NB4 (cell line): ENCODE data around the gene PRRT1.

ENCODE experiments used
- DNase-seq: peaks from one replicate; pipeline ENCODE4 v3.0.0; 2010; ENCODE audit warnings: low read depth
- H3K4me3 ChIP-seq: one replicate; pipeline ENCODE4 v1.5.1; 2011; ENCODE audit warnings: mild to moderate bottlenecking, low read depth, low read length, moderate library complexity
- MYC ChIP-seq: IDR thresholded peaks from 2 replicates; pipeline ENCODE4 v1.6.1; 2011; ENCODE audit warnings: low read depth, low read length
- POLR2A ChIP-seq: IDR thresholded peaks from 2 replicates; pipeline ENCODE4 v1.6.1; 2011; ENCODE audit warnings: mild to moderate bottlenecking; ENCODE audit not compliant: insufficient read length; ENCODE audit errors: extremely low read depth
- TF ChIP-seq, protein P1 (sequence below): IDR thresholded peaks from 2 replicates; pipeline ENCODE4 v1.6.1; 2011; ENCODE audit warnings: low read depth, low read length
- TF ChIP-seq, protein P2 (sequence below): IDR thresholded peaks from one replicate; pipeline ENCODE4 v1.5.1; 2012; ENCODE audit warnings: low read depth, low read length

PRRT1 gene

DNA sequence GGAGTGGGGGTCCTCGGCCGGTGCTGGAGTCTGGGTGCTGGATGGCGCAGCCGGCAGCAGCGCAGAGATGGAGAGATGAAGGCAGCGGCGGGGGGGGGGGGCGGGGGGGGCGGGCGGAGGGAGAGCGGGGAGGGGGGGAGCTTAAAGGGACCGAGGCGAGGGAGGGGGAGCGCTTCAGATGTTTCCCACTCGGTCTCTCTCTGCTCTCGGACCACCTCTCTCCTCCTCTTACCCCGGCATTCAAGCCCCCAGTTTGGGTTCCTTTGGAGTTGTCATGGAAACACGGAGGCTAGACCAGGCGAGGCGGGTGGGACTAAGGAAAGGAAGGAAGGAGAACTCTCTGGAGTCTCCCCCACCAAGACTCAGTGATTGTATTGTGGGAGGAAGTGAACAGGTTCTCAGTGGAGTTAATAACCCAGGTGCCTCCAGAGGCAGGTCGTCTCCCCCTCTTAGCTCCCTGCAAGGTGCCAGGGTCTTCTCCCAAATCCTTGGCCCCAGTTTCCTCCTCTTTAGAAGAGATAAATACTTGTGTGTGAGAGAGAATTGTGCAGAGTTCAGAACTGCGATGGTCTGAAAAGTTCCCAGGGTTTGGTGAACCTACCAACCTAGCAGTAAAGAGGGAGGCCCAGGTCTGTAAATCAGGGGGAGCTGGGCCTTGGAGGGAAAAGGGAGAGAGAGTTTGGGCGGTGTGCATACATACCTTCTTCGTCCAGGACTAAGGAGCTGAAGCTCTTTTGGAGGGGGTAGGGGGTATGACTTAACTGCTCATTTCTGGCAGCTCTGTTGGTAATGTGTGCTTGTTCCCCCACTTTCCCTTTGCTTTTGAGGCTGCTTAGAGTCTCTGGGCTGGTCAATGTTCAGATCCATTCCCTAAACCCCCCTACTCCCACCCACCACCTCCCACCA is at the start of gene PRRT1:
Gene PRRT1, minus strand, starts transcription at position 77 of the 906 bp plus-strand sequence. CDS start 112 bp downstream, outside the sequence.
- TF ChIP-seq MYC (no peak), POLR2A (no peak)
- TF ChIP-seq, protein P1, sequence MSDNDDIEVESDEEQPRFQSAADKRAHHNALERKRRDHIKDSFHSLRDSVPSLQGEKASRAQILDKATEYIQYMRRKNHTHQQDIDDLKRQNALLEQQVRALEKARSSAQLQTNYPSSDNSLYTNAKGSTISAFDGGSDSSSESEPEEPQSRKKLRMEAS = no peak
- TF ChIP-seq, protein P2, sequence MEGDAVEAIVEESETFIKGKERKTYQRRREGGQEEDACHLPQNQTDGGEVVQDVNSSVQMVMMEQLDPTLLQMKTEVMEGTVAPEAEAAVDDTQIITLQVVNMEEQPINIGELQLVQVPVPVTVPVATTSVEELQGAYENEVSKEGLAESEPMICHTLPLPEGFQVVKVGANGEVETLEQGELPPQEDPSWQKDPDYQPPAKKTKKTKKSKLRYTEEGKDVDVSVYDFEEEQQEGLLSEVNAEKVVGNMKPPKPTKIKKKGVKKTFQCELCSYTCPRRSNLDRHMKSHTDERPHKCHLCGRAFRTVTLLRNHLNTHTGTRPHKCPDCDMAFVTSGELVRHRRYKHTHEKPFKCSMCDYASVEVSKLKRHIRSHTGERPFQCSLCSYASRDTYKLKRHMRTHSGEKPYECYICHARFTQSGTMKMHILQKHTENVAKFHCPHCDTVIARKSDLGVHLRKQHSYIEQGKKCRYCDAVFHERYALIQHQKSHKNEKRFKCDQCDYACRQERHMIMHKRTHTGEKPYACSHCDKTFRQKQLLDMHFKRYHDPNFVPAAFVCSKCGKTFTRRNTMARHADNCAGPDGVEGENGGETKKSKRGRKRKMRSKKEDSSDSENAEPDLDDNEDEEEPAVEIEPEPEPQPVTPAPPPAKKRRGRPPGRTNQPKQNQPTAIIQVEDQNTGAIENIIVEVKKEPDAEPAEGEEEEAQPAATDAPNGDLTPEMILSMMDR = no peak
- no peak for DNase-seq
- no peak within 1 kb of the TSS for H3K4me3 ChIP-seq

DNA sequence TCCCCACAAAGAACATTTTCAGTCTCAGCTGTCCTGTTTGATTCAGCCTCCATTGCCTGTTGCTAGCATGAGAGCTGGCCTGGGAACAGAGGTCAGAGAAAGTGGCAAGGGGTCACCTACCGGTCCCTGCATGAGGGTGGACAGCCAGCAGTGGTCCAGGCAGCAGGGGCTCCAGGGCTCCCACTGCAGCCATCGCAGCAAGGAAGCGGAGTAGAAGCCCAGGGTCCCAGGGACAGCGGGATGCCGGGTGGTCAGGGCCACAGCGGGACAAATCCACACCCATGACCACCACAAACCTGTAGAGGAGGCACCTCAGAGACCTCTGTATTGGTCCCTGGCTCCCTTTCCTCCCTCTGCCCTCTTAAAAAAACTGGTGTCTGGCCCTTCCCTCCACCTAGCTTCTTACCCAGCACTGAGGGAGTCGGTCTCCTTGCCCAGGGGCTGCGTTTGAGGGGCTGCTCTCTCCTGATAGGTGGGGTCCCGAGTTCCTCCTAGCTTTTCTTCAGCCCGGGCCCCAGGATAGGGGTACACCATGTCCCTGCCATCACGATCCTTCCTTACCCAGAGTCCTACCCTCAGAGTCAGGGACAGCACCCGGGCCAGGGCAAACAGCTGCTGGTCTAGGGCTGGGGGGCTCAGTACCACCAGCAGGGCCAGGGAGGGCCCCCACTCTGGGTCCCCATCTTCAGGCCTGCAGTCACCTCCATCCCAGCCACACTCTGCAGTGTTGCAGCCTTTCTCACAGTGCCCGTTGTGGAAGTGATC is 49.2 kb upstream of the PRRT1 start:
- no peak for DNase-seq
- no peak overlapping the region for H3K4me3 ChIP-seq
- TF ChIP-seq, protein P2 = no peak
- no peak for TF ChIP-seq MYC
- TF ChIP-seq, protein P1 = no peak
- TF ChIP-seq POLR2A = no peak

DNA sequence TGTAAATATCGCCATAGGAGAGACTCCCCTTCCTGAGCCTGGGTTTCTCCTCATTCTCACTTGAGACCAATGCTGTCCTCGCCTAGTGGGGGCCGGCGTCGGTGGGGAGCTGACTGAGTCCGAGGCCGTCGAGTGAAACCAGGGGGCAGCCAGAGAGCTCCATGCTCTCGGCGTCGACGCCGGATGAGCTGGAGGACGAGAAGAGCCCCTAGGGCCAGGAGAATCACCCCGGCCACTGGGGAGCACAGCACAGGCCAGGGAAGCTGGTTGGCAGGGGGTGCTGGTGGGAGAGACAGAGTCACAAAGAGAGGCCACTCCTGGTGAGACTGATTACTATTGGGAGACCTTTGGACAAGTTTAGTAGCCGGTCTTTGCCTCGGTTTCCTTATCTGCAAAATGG is 47.1 kb upstream of the PRRT1 start:
- DNase-seq = no peak
- H3K4me3 ChIP-seq = no peak overlapping the region
- TF ChIP-seq, protein P1 = no peak
- no peak for TF ChIP-seq POLR2A
- TF ChIP-seq MYC = no peak
- TF ChIP-seq, protein P2 = no peak

DNA sequence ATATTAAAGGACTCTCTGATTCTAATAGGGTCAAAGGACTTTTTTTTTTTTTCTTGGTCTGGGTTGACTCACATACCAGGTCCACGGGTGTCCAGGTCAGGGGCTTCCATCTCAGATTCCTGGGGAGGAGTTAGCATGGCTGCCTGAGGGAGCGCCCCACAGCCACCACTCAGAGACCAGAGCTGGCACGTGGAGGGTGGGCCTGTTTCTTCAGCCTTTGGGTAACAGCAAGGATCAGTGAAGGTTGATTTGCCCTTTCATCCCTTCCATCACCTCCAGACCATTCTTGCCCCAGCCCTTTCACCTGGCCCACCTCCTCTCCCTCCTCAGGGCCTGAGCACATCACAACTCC is 46.6 kb upstream of the PRRT1 start:
- H3K4me3 ChIP-seq = no peak overlapping the region
- DNase-seq = no peak
- TF ChIP-seq, protein P1 = no peak
- TF ChIP-seq POLR2A (no peak), MYC (no peak)
- TF ChIP-seq, protein P2 = no peak

DNA sequence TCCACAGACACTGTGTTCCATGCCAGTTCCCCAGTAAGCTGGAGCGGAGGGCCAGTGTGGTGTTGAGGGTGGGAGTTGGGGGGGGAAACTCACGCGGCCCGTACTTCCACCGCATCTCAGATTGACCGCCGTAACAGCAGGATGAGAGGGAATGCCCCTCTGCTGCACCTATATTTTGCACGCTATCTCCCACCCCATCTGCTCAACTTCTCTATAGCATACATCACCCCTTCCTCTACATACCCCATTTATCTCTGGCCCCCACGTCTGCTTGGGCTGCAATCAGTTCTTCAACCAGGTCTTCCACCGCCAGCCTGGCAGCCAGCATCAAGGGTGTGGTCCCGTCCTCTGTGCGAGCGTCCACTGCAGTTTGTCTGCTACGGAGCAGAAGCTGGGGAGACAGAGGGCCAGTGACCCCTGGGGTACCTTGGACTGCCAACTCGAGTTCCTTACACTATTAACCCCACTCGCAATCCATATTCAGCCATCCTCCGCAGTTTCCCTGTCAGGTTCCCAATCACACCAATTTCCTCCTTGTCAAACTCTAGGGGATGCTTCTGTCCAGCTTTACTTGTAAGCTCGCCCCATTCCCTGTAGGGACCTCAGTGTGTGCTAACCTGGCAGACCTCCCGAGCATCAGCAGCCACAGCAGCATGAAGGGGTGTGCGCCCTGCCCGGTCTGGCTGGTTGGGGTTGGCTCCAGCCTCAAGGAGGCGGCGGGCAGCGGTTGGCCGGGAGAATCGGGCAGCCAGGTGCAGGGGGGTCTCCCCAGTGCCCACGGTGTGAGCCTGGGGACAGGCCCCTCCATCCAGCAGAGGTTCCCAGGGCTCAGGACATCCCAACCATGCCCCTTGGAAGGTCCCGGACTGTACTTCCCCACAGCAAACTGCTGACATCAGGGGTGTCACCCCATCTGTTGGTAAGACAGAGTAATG is 45.2 kb upstream of the PRRT1 start:
- TF ChIP-seq POLR2A (no peak), MYC (no peak)
- TF ChIP-seq, protein P2 = no peak
- TF ChIP-seq, protein P1 = no peak
- H3K4me3 ChIP-seq = peak overlapping the region; percentile 89
- DNase-seq = no peak
